ENCODE measurements around the gene SRRM5.
A peak's percentile ranks its signal among the peaks of the same experiment; 100 is the strongest.
"Not testable (repeated sequence)": the region's sequence is repeated elsewhere in the genome, so short reads cannot be mapped to it uniquely, and the experiment has no call there.

The SRRM5 gene

DNA sequence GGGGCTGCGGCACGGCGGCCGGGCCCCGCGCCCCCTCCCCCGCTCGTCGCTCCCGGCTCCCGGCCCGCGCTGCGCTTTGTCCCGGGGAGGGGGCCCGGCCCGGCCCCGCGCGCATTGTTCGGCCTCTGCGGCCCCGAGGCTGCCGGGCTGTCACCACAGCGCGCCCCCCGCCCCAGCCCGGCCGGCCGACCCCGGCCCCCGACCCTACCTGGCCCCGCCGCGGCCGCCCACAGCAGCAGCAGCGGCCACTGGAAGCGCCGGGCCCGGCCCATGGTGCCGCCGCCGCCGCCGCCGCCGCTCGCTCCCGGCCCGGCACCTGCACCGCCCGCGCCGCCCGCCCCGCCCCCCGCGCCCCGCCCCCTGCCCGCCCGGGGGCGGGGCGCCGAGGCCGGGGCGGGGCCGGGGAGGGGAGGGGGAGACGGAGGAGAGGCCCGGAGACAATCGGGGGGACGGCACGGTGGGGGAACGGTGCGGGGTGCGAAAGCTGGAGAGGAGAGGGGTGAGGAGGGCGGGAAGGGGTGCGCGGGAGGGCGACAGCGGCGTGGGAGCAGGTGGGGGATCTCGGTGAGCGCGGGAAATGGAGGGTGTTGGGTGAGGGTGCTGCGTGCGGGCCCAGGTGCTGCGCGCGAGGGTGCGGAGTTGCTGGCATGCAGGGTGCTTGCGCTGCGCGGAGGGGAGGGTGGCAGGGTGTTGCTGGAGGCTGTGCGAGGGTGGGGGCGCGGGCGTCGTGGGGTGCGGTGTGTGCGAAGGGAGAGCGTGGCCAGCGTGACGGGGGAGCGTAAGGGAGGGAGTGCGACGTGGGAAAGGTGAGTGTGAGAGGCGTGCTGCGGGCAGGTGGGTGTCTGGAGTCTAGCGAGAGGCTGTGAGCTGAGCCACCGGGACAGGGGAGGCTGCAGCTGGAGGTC lies 27.9 kb downstream of the SRRM5 start, which contains the start of gene CADM4:
TSS of gene CADM4 (minus strand) at position 332 of the 905 bp plus-strand sequence. CDS start at position 272, 60 bp downstream.
- peak; percentile 20 for DNase-seq (ENCODE audit: low read depth)

DNA sequence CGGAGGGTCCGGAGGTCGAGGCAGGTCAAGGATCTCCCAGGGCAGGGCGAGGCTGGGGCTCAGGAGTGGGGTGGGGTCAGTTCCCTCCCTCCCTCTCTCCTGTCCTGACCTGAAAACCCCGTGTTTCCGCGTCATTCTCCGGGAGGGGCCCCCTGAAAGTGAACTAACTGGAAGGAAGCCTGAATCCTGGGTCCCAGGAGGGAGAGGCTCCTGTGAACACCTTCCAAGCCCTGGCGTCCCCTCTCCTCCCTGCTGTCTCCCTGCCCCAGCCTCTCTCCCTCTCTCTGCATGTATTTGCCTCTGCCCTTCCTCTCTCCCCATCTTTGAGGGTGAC lies 28.5 kb downstream of the SRRM5 start:
- DNase-seq (ENCODE audit: low read depth), result no peak

DNA sequence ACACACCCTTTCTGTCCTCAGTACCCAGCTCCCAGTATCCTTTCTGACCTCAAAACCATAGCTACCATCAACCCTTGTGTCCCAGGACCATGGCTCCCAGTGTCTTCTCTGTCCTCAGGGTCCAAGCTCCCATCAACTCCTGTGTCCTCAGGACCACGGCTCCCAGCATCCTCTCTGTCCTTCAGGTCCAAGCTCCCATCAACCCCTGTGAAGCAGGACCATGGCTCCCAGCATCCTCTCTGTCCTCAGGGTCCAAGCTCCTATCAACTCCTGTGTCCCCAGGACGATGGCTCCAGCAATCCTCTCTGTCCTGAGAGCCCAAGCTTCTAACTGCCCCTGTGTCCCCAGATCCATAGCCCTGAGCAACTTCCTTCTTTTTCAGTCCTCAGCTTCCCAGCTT lies 29.4 kb downstream of the SRRM5 start:
- no peak for DNase-seq (ENCODE audit: low read depth)

DNA sequence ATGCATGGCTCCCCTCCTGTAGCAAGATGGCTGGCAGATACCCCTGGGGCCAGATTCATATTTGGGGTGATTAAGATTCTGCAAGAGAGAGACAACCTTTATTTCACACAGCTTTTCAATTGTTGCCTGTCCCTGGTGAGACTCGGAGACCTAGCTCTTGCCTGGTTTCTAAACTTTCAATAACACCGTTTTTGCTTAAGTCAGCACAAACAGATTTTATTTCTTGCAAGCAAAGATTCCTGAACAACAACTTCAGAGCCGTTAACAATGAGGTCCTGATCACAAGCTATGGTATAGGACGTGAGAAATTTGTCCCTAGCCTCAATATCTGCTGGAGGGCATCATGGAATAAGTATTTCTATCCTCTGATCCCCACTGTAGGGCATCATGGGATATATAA lies 30.6 kb downstream of the SRRM5 start:
- DNase-seq (ENCODE audit: low read depth), result no peak

DNA sequence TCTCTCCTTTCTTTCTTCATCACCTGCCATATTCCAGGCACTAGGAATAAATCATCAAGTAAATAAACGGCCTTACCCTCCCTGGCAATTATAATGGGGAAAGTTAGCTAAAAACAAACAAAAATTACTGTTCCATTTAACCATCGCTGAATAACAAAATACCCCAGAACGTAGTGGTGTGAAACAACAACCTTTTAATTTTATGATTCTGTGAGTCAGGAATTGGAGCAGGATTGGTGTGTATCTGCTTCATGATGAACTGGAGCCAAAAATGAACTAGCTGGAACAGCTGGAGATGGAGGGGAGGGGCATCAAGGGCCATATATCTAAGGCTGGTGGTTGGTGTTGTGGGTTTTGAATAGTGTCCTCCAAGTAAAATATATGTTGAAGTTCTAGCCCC lies 31.4 kb downstream of the SRRM5 start:
- DNase-seq (ENCODE audit: low read depth), result no peak

DNA sequence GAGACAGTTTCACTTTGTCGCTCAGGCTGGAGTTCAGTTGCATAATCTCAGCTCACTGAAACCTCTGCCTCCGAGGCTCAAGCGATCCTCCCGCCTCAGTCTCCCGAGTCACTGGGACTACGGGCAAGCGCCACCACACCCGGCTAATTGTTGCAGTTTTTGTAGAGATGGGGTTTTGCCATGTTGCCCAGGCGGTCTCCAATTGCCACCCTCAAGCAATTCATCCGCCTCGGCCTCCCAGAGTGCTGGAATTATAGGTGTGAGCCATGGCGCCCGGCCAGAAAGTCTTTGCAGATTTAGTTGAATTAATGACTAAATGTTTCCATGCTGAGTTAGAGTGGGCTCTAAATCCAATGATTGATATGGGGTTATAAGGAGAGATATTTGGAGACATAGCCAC lies 32.3 kb downstream of the SRRM5 start:
- no peak for DNase-seq (ENCODE audit: low read depth)

DNA sequence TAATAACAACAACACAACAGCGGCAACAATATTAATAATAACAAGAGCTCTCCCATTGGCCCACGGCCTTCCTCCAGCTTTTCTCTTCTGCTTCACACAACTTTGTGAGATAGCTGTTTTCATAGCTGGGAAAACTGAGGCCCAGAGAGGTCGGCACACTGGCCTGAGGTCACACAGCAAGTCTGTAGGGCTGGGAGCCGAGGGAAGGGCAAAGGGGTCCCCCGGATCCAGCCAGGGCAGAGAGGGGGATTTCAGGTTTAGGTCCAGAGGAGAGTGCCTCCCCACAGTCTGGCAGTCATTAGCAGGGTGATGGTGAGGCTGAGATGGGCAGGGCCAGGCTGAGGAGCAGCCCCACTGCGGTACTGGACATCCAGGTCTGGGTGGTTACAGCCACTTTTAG lies 36.7 kb downstream of the SRRM5 start:
- no peak for DNase-seq (ENCODE audit: low read depth)

DNA sequence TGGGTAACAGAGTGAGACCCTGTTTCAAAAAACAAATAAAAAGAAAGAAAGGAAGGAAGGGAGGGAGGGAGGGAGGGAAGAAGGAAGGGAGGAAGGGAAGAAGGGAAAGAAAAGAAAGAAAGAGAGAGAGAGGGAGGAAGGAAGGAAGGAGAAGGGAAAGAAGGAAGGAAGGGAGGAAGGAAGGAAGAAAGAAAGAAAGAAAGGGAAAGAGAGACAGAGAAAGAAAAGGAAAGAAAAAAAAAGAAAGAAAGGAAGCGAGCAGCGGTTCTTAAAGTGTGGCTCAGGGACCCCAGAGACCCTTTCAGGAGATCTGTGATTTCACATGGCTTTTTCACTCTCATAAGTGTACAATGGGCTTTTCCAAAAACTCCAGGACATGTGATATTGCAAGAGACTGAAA lies 37.6 kb downstream of the SRRM5 start:
- no peak for DNase-seq (ENCODE audit: low read depth)

DNA sequence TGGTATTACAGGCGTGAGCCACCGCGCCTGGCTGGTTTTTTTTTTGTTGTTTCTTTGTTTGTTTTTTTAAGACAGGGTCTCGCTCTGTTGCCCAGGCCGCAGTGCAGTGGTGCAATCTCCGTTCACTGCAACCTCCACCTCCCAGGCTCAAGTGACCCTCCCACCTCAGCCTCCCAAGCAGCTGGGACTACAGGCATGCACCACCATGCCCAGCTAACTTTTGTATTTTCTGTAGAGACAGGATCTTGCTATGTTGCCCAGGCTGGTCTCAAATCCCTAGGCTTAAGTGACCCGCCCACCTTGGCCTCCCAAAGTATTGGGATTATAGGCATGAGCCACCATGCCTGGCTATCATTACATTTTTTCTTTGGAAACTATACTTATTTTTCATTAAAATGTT lies 38.4 kb downstream of the SRRM5 start:
- DNase-seq (ENCODE audit: low read depth), result not testable (repeated sequence)

- no peak for DNase-seq (ENCODE audit: low read depth)
Observed at GRCh38 chr19:43651758-43652545, 40.1 kb downstream of the SRRM5 start.

DNA sequence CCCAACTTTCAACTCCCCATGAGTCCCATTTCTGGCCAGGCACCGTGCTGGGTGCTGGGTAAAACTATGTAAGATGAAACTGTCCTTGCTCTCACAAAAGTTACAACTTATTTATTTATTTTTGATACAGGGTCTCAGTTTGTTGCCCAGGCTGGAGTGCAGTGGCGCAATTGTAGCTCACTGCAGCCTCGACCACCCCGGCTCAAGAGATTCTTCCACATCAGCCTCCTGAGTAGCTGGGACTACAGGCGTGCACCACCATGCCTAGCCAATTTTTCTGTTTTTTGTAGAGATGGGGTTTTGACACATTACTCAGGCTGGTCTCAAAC lies 40.6 kb downstream of the SRRM5 start:
- DNase-seq (ENCODE audit: low read depth), result no peak

DNA sequence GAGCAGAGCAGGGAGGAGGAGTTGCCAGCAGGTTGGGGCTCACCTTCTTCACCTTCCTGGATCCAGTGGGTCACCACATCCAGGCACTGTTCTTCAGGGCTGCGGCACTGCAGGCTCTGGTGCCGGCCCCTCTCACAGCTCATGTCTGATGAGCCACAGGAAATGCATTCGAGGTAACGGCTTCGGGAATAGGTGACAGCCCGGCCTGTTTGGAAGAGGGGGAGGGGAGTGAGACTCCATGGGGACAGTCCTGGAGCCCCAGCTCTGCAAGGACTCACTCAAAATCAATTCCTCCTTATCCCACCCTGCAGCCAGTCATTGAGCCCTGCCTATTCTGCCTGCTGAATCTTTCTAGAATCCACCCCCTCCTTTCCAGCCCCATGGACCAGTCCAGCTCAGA lies 44.5 kb downstream of the SRRM5 start:
- DNase-seq (ENCODE audit: low read depth), result no peak

DNA sequence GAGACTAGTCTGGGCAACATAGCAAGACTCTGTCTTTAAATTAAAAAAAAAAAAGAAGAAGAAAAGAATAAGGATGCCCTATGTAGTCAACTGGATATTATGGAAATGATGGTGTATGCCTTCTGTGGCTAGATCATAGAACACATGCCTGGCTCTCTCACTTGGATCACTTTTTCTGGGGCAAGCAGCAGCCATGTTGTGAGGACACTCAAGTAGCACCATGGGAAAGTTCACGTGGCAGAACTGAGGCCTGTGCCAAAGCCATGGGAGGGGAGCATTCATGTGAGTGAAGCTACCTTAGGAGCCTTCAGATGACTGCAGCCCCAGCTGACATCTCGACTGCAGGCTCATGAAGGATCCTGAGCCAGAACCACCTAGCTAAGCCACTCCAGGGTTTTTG lies 46.1 kb downstream of the SRRM5 start:
- DNase-seq (ENCODE audit: low read depth), result no peak

DNA sequence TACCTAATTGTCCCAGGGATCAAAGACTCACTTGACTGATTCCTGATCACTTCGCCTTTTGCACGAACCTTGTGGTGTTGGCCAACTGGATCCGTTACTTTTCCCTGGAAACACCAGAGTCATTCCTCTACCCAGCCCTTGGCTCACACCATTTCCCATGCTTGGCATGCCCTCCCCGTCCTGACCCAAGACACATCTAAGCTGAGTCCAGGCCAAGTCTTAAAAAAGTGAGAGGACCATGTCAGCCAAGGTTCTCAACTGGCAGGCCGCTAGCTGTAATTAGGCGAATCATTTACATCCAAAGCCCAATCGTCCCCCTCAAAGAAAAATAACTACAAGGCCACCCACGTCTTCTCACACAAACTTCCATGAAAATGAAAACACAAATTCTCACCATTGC lies 46.6 kb downstream of the SRRM5 start:
- DNase-seq (ENCODE audit: low read depth), result no peak

DNA sequence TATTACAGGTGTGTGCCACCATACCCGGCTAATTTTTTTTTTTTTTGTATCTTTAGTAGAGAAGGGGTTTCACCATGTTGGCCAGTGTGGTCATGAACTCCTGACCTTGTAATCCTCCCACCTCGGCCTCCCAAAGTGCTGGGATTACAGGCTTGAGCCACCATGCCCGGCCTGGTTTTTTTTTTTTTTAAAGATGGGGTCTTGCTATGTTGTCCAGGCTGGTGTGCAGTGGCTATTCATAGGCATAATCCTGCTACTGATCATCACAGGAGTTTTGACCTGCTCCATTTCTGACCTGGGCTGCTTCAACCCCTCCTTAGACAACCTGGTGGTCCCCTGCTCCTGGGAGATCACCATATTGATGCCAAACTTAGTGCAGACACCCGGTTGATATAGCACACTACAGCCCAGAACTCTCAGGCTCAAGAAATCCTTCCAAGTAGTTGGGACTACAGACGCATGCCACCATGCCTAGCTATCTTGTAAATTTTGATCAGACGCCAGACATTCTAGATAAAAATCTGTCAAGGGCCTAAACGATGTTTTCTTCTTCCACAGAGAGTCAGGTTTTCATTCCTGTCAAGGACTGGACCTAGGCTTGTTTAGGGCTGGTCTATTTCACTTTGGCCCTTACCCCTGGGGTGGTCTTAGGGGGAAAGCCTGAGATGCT lies 48.5 kb downstream of the SRRM5 start:
- no peak for DNase-seq (ENCODE audit: low read depth)

DNA sequence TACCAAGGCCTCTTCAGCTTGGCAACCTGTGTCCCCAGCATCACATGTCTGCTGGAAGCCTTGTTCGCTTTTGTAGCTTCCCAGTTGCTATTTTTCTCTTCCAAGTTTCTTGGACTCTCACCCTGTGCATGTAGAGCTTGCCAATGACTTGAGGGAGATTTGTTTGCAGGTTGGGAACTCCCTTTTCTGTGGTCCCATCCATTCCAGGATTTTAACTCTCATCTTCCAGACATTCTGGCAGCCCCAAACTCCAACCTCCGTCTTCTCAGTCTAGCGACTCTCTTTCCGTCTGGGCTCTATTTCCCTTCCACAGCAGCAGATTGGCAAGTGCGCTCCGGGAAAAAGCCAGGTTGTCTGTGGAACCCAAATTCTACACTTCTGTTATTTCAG lies 49.1 kb downstream of the SRRM5 start:
- DNase-seq (ENCODE audit: low read depth), result no peak

- no peak for DNase-seq (ENCODE audit: low read depth)
Observed at GRCh38 chr19:43662487-43662886, 50.6 kb downstream of the SRRM5 start.

DNA sequence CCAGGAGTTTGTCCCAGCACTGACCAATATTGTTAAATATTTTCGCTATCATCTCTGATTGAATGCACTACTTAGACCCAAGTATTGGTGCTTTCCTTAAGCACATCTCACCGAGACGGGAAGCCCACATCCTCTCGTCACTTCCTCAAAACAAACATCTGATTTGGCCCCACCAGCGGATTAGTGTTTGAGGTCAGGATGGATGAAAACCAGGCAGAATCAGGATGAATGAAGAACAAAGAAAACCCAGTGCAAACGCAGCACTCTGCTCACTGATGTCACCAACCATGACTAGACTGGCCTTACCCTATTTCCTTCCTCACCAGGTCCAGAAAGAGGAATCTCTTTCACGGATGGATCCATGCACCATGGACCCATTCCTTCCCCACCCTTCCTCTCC lies 52.1 kb downstream of the SRRM5 start:
- DNase-seq (ENCODE audit: low read depth), result no peak

Data from stimulated activated CD8-positive, alpha-beta memory T cell treated with anti-CD3 and anti-CD28 coated beads, Interleukin-15, amount 100 ng/mL, for 24 hours (primary cell).